ENCODE measurements around the gene TMEM120B. TPM values are rescaled to one million over a fixed set of nuclear protein-coding genes. Genes with fewer than 3 reads are reported as not detected.
A peak's percentile ranks its signal among the peaks of the same experiment; 100 is the strongest.
"Not testable (repeated sequence)": the region's sequence is repeated elsewhere in the genome, so short reads cannot be mapped to it uniquely, and the experiment has no call there.

TMEM120B gene
- total RNA-seq, 2 donors from 2014 or later = 7.1 to 10.1 TPM

GRCh38 chr12:121755591-121755990 is 43.0 kb downstream of the TMEM120B start:
- no peak for ATAC-seq (replicated peaks in 1 of 2)
- no peak for DNase-seq
- Mint-ChIP-seq H3K27ac (no peak overlapping the region), H3K4me1 (ENCODE audit: low read depth) (peaks cover 15% of the 10 kb centered on the region), H3K4me3 (no peak overlapping the region), H3K27me3 (ENCODE audit: low read depth) (no peaks in the 10 kb centered on the region), H3K9me3 (no peaks in the 10 kb centered on the region), H3K36me3 (ENCODE audit: insufficient read depth in 2 of 2) (peaks cover 0 to 2% of the 10 kb centered on the region in 2 donors)

DNA sequence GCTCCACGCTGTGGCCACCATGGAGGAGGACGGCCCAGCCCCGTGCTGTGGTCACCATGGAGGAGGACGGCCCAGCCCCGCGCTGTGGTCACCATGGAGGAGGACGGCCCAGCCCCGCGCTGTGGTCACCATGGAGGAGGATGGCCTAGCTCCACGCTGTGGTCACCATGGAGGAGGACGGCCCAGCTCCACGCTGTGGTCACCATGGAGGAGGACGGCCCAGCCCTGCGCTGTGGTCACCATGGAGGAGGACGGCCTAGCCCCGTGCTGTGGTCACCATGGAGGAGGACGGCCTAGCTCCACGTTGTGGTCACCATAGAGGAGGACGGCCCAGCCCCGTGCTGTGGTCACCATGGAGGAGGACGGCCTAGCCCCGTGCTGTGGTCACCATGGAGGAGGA is 46.0 kb downstream of the TMEM120B start:
- H3K36me3 Mint-ChIP-seq (ENCODE audit: insufficient read depth in 2 of 2); H3K9me3 Mint-ChIP-seq: not testable (repeated sequence)

DNA sequence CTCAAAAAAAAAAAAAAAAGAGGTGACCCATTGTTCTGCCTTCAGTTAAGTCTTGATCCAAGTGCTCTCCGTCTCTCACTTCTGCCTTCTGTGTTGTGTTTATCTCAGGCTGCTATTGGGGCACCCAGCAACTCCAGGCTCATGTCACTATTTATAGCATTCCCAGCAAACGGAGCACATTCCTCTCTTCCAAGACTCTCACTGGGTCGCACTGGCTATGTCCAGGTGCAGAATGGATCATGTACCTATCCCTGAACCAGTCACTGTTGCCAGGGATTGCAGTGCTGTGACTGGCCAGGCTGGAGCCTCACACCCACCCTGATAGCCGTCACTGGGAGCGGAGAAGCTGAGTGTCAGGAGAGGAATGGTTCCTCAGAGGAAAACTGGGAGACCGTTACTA is 49.7 kb downstream of the TMEM120B start:
- no peak overlapping the region for H3K27ac Mint-ChIP-seq
- H3K36me3 Mint-ChIP-seq (ENCODE audit: insufficient read depth in 2 of 2) = no peaks in the 10 kb centered on the region
- no peaks in the 10 kb centered on the region for H3K4me1 Mint-ChIP-seq (ENCODE audit: low read depth)
- no peaks in the 10 kb centered on the region for H3K9me3 Mint-ChIP-seq
- no peak for ATAC-seq (replicated peaks in 1 of 2)
- DNase-seq = no peak
- no peak overlapping the region for H3K4me3 Mint-ChIP-seq
- H3K27me3 Mint-ChIP-seq (ENCODE audit: low read depth) = no peaks in the 10 kb centered on the region

More for the DNA sequence above, 46.0 kb downstream of the TMEM120B start:
- not testable (repeated sequence) for H3K27ac Mint-ChIP-seq; DNase-seq; H3K27me3 Mint-ChIP-seq (ENCODE audit: low read depth); H3K4me3 Mint-ChIP-seq; ATAC-seq (replicated peaks in 1 of 2)
- peaks cover 15% of the 10 kb centered on the region for H3K4me1 Mint-ChIP-seq (ENCODE audit: low read depth)

DNA sequence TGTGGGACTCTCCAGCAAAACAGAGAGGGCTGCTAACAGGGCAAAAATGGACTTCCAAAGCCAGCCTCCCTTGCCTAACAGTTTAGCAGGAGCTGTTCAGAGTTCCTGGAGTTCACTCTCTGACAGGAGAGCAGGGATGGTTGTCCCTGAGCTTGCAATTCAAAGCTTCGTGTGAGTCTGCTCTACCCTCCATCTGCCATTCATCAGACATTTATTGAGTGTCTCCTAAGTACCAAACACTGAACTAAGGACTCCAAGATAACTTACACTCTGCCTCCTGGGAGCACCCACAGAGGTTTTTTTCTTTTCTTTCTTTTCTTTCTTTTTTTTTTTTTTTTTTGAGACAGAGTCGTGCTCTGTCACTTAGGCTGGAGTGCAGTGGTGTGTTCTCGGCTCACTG is 52.3 kb downstream of the TMEM120B start:
- Mint-ChIP-seq H3K4me1 (ENCODE audit: low read depth) (no peaks in the 10 kb centered on the region), H3K27ac (no peak overlapping the region), H3K9me3 (no peaks in the 10 kb centered on the region), H3K36me3 (ENCODE audit: insufficient read depth in 2 of 2) (no peaks in the 10 kb centered on the region), H3K4me3 (no peak overlapping the region), H3K27me3 (ENCODE audit: low read depth) (no peaks in the 10 kb centered on the region)
- DNase-seq = no peak
- no peak for ATAC-seq (replicated peaks in 1 of 2)

DNA sequence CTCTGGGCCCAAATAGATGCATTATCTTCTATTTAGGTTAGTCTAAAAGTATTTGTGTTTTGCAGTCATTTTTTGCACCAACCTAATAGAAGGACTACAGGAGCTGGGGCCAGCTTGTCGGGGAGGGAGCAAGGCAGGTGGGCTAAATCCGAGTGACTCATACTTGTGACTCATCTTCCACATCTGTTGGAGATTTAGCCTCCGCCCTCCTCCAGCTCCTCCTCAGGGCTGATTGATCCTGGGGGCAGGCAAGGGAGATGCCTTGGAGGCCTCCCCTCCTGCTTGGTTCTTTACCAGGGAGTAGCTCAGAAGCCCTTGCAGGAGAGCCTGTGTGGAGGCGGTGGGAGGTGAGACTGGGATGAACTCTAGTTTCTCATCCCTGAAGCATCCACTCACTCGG is 53.0 kb downstream of the TMEM120B start:
- ATAC-seq (replicated peaks in 1 of 2) = no peak
- DNase-seq = no peak
- Mint-ChIP-seq H3K27me3 (ENCODE audit: low read depth) (no peaks in the 10 kb centered on the region), H3K36me3 (ENCODE audit: insufficient read depth in 2 of 2) (no peaks in the 10 kb centered on the region), H3K9me3 (no peaks in the 10 kb centered on the region), H3K4me3 (no peak overlapping the region), H3K27ac (no peak overlapping the region), H3K4me1 (ENCODE audit: low read depth) (no peaks in the 10 kb centered on the region)

DNA sequence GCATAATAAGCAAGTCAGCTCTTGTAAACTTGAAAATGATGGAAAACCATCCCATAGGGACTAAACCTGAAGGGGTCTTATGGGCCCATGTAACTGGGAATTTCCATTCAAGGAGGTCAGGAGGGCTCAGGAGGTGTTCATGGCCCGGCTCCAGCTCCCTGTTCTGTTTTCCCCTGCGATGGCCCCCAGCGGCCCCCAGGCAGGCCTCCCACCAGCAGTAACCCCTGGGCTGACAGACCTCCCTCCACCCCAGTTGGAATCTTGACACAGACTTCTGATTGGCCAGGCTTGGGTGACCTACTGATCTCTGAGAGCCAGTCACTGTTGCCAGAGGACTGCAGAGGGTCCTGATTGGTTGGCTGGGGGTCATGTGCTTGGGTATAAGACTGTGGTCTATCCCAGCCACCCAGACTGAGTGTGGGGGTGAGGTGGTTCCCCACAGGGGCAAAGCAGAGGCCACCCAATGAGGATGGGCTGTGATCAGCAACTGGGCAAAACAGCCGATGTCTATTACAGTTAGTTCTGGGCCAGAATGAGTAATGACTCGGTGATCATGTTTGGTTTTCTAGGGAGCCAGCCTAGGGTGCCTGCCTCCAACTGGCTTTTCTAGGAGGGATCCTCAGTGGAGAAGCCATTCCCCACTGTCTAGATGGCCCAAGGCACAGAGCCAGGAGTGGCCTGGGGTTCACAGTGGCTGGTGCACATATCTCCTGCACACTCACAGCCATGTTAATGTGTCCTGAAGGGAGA is 53.9 kb downstream of the TMEM120B start:
- no peak overlapping the region for H3K4me3 Mint-ChIP-seq
- ATAC-seq (replicated peaks in 1 of 2) = peak in 1 of 2 donors; percentile 38
- H3K4me1 Mint-ChIP-seq (ENCODE audit: low read depth) = no peaks in the 10 kb centered on the region
- no peaks in the 10 kb centered on the region for H3K27me3 Mint-ChIP-seq (ENCODE audit: low read depth)
- H3K27ac Mint-ChIP-seq = no peak overlapping the region
- H3K9me3 Mint-ChIP-seq = no peaks in the 10 kb centered on the region
- H3K36me3 Mint-ChIP-seq (ENCODE audit: insufficient read depth in 2 of 2) = no peaks in the 10 kb centered on the region
- no peak for DNase-seq

GRCh38 chr12:121767525-121768016 is 55.0 kb downstream of the TMEM120B start:
- H3K4me3 Mint-ChIP-seq = no peak overlapping the region
- H3K27ac Mint-ChIP-seq = no peak overlapping the region
- ATAC-seq (replicated peaks in 1 of 2) = no peak
- no peaks in the 10 kb centered on the region for H3K4me1 Mint-ChIP-seq (ENCODE audit: low read depth)
- DNase-seq = no peak
- H3K9me3 Mint-ChIP-seq = no peaks in the 10 kb centered on the region
- no peaks in the 10 kb centered on the region for H3K27me3 Mint-ChIP-seq (ENCODE audit: low read depth)
- peaks cover 0 to 2% of the 10 kb centered on the region in 2 donors for H3K36me3 Mint-ChIP-seq (ENCODE audit: insufficient read depth in 2 of 2)

DNA sequence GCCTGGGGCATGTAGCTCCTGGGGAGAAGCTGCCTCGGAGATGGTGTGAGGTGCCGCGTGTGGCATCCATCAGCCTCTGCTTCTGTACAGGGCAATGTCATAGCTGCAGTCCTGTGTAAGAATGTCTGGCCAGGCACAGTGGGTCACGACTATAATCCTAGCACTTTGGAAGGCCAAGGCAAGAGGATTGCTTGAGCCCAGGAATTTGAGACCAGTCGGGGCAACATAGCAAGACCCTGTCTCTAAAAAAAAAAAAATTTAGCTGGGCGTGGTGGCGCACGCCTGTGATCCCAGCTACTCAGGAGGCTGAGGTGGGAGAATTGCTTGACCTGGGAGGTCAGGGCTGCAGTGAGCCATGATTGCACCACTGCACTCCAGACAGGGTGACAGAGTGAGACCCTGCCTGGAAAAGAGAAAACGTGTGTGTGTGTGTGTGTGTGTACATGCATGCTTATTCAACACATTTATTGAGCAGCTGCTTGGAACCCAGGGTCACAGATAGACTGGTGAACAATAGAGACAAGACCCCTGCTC is 56.8 kb downstream of the TMEM120B start:
- H3K27ac Mint-ChIP-seq = no peak overlapping the region

GRCh38 chr12:121769831-121770301 is 57.3 kb downstream of the TMEM120B start:
- H3K36me3 Mint-ChIP-seq (ENCODE audit: insufficient read depth in 2 of 2) = peaks cover 0 to 2% of the 10 kb centered on the region in 2 donors
- no peak overlapping the region for H3K27ac Mint-ChIP-seq
- no peaks in the 10 kb centered on the region for H3K9me3 Mint-ChIP-seq
- H3K27me3 Mint-ChIP-seq (ENCODE audit: low read depth) = no peaks in the 10 kb centered on the region
- no peak for ATAC-seq (replicated peaks in 1 of 2)
- DNase-seq = no peak
- peaks cover 7% of the 10 kb centered on the region for H3K4me1 Mint-ChIP-seq (ENCODE audit: low read depth)
- no peak overlapping the region for H3K4me3 Mint-ChIP-seq

More for the DNA sequence above, 56.8 kb downstream of the TMEM120B start:
- DNase-seq (no peak), ATAC-seq (replicated peaks in 1 of 2) (no peak)
- no peaks in the 10 kb centered on the region for H3K9me3 Mint-ChIP-seq
- no peak overlapping the region for H3K4me3 Mint-ChIP-seq
- peaks cover 0 to 2% of the 10 kb centered on the region in 2 donors for H3K36me3 Mint-ChIP-seq (ENCODE audit: insufficient read depth in 2 of 2)
- H3K27me3 Mint-ChIP-seq (ENCODE audit: low read depth) = no peaks in the 10 kb centered on the region
- H3K4me1 Mint-ChIP-seq (ENCODE audit: low read depth) = peaks cover 7% of the 10 kb centered on the region

DNA sequence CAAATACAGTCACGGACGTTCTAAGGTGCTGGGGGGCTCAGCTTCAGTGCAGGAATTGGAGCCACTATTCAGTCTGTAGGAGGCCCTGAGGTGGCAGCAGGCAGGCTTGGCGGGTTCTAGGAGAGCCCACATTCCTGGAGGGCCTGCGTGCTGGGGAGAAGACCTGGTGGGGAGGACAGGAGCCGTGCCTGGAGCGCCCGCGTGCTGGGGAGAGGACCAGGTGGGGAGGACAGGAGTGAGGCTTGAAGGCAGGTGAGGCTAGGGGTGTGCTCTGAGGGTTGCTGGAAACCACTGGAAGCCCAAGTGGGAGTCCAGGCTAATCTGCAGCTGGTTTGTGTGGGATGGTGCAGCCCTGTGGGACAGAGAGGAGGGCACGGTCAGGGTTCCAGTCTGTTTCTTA is 57.8 kb downstream of the TMEM120B start:
- Mint-ChIP-seq H3K27ac (no peak overlapping the region), H3K36me3 (ENCODE audit: insufficient read depth in 2 of 2) (peaks cover 0 to 2% of the 10 kb centered on the region in 2 donors), H3K4me3 (no peak overlapping the region), H3K4me1 (ENCODE audit: low read depth) (peaks cover 7% of the 10 kb centered on the region), H3K9me3 (no peaks in the 10 kb centered on the region), H3K27me3 (ENCODE audit: low read depth) (no peaks in the 10 kb centered on the region)
- no peak for DNase-seq
- no peak for ATAC-seq (replicated peaks in 1 of 2)

- Mint-ChIP-seq H3K9me3 (no peaks in the 10 kb centered on the region), H3K36me3 (ENCODE audit: insufficient read depth in 2 of 2) (peaks cover 0 to 2% of the 10 kb centered on the region in 2 donors), H3K4me3 (no peak overlapping the region), H3K27ac (no peak overlapping the region), H3K4me1 (ENCODE audit: low read depth) (peaks cover 7% of the 10 kb centered on the region), H3K27me3 (ENCODE audit: low read depth) (no peaks in the 10 kb centered on the region)
- ATAC-seq (replicated peaks in 1 of 2) = no peak
- no peak for DNase-seq
These were observed 58.5 kb downstream of the TMEM120B start for GRCh38 chr12:121770813-121771625.

- H3K27ac Mint-ChIP-seq = no peak overlapping the region
- DNase-seq (peak; percentile 86 to 87), ATAC-seq (replicated peaks in 1 of 2) (peak; percentile 83 to 90)
- H3K4me1 Mint-ChIP-seq (ENCODE audit: low read depth) = peaks cover 7% of the 10 kb centered on the region
- no peaks in the 10 kb centered on the region for H3K9me3 Mint-ChIP-seq
- H3K27me3 Mint-ChIP-seq (ENCODE audit: low read depth) = no peaks in the 10 kb centered on the region
- peaks cover 0 to 2% of the 10 kb centered on the region in 2 donors for H3K36me3 Mint-ChIP-seq (ENCODE audit: insufficient read depth in 2 of 2)
- no peak overlapping the region for H3K4me3 Mint-ChIP-seq
These were observed 60.6 kb downstream of the TMEM120B start for GRCh38 chr12:121773011-121773777.

Measured in activated T-cell treated with anti-CD3 and anti-CD28 coated beads, Interleukin-2, amount 50 U/mL, for 72 hours (primary cell).